ENCODE results near the gene QPCTL. TPM values are rescaled to one million over a fixed set of nuclear protein-coding genes. Genes with fewer than 3 reads are reported as not detected.
"Not testable (repeated sequence)": the region's sequence is repeated elsewhere in the genome, so short reads cannot be mapped to it uniquely, and the experiment has no call there.

QPCTL gene
- total RNA-seq, 1 donor from 2014 or later, result 18.0 TPM

- H3K27ac Mint-ChIP-seq, result no peak overlapping the region
- peaks cover 34% of the 10 kb centered on the region for H3K4me1 Mint-ChIP-seq (ENCODE audit: low read depth)
- H3K36me3 Mint-ChIP-seq (ENCODE audit: low read depth), result peaks cover 18% of the 10 kb centered on the region
- no peak overlapping the region for H3K4me3 Mint-ChIP-seq
- H3K27me3 Mint-ChIP-seq (ENCODE audit: insufficient read depth), result no peaks in the 10 kb centered on the region
- no peaks in the 10 kb centered on the region for H3K9me3 Mint-ChIP-seq
- DNase-seq (ENCODE audit: low spot score), result no peak
- intact Hi-C loops (cut with micrococcal nuclease), result no loop called here
Measured at GRCh38 chr19:45713141-45713540, 20.7 kb downstream of the QPCTL start.

- no peak overlapping the region for H3K4me3 Mint-ChIP-seq
- H3K27ac Mint-ChIP-seq, result no peak overlapping the region
- intact Hi-C loops (cut with micrococcal nuclease), result no loop called here
- H3K9me3 Mint-ChIP-seq, result no peaks in the 10 kb centered on the region
- no peaks in the 10 kb centered on the region for H3K27me3 Mint-ChIP-seq (ENCODE audit: insufficient read depth)
- H3K36me3 Mint-ChIP-seq (ENCODE audit: low read depth), result peaks cover 25% of the 10 kb centered on the region
- no peak for DNase-seq (ENCODE audit: low spot score)
- peaks cover 46% of the 10 kb centered on the region for H3K4me1 Mint-ChIP-seq (ENCODE audit: low read depth)
Measured at GRCh38 chr19:45715139-45715538, 22.7 kb downstream of the QPCTL start.

DNA sequence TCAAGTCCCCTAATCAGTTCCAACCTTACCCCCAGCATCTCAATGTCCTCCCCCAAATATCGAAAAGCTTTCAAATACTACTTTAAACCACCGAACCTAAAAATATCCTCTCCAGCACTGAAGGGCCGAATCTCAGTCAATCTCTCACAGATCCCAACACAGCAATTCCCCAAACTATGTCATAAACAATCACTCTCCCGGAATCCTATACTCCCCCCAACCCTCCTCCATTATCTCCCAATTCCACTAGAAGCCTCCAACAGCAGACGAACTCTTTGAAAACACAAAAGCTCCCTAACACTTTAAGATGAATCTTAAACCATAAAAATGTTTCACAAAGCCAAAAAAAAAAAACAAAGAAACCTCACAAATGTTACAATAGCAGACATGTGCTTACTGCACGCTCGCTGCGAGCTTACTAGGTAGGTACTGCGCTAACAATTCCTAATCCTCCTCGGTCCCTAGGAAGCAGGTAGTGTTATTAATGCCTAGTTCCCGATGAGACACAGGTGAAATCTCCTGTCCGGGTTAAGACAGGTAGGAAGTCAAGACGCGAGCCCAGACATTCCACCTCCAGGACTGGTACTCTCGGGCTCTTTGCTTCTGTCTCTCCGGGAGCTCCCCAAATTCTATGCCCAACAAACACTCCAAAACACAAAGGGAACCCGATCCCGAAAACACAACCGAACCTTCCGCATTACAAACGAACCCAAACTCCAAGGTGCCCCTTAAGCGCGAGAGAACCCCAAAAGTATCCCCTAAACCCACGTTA lies 24.1 kb downstream of the QPCTL start:
- peak overlapping the region; percentile 96 for H3K4me3 Mint-ChIP-seq
- peak overlapping the region; percentile 96 for H3K27ac Mint-ChIP-seq
- H3K9me3 Mint-ChIP-seq, result no peaks in the 10 kb centered on the region
- peak; percentile 6 for DNase-seq (ENCODE audit: low spot score)
- H3K27me3 Mint-ChIP-seq (ENCODE audit: insufficient read depth), result no peaks in the 10 kb centered on the region
- peaks cover 20% of the 10 kb centered on the region for H3K36me3 Mint-ChIP-seq (ENCODE audit: low read depth)
- peaks cover 40% of the 10 kb centered on the region for H3K4me1 Mint-ChIP-seq (ENCODE audit: low read depth)
- intact Hi-C loops (cut with micrococcal nuclease), result loop anchor here (1.0 to 2.0 kb wide), 12 partner anchors 14 to 624 kb away; partner anchors contain the start of genes FBXO46, IRF2BP1, OPA3 and POLR1G

DNA sequence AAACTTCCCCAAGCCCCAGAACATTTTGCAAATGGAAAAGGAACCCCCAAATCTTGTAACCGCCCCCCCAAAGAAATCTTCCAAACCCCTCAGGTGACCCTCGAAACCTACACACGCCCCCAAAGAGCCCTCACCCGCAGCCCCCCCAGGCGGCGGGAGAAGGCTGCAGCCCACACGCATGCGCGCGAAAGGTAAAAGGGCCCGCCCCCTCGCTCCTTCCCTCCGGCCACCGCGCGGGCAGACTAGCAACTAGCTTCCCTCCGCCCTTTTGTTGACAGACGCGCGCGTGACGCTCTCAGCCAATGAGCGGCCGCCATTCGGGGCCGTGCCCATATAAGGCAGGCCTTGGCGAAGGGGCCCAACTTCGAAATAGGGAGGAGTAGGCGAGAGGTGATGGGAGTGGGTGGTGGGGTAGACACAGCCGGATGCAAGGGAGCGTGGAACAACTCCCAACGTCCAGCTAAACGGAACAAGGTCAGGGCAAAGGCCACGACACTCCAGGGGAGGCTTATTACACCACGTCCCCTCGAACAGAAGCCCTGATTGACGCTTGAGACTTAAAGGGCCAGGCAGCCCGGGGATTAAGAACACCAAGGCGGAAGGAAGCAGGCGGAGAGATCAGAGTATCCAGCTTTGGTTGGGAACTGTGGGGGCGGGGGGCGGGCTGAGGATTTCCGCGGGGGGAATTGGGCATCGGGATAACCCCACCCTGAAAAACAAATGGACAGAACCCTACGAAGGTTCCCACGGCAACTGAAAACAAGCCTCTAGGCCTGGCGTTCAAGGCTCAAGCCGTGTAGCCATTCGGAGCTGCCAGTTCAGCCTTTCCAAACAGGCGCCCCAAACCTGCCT lies 24.9 kb downstream of the QPCTL start:
- H3K9me3 Mint-ChIP-seq, result no peaks in the 10 kb centered on the region
- peaks cover 40% of the 10 kb centered on the region for H3K4me1 Mint-ChIP-seq (ENCODE audit: low read depth)
- no peaks in the 10 kb centered on the region for H3K27me3 Mint-ChIP-seq (ENCODE audit: insufficient read depth)
- peaks cover 21% of the 10 kb centered on the region for H3K36me3 Mint-ChIP-seq (ENCODE audit: low read depth)
- peak; percentile 99 for DNase-seq (ENCODE audit: low spot score)
- peak overlapping the region; percentile 96 for H3K27ac Mint-ChIP-seq
- peak overlapping the region; percentile 96 for H3K4me3 Mint-ChIP-seq
- intact Hi-C loops (cut with micrococcal nuclease), result loop anchor here (1.0 to 2.0 kb wide), 12 partner anchors 13 to 625 kb away; partner anchors contain the start of genes FBXO46, IRF2BP1, OPA3 and POLR1G

DNA sequence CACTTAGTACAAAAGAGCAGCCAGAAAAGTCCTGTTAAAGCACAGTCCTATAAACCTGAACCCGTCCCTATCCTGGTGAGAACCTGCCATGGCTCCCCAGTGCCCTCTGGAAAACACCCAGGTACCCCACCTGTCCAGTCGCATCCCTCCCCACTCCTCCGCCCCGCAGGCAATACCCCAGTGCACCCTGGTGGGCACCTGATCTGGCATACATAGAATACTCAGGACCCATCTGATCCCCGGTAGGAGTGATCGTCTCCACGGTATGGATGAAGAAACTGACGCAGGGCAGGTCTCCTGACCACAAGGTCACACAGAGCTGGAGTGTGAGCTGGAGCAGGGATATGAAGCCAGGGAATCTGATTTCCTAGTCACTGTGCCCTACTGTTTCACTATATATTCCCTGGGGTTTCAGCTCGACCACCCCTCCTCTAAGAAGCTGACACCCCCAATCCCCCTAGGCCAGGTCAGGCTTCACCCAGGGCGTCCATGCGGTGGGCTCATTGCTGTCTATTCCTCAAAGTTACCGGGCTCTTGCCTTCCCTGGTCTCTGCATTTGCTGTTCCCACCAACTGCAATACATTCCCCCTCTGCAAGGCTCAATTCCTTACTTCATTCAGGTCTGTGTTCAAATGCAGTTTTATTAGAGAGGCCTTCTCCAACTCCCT lies 25.7 kb downstream of the QPCTL start:
- DNase-seq (ENCODE audit: low spot score), result no peak
- no peaks in the 10 kb centered on the region for H3K27me3 Mint-ChIP-seq (ENCODE audit: insufficient read depth)
- intact Hi-C loops (cut with micrococcal nuclease), result loop anchor here (1.0 to 2.0 kb wide), 12 partner anchors 12 to 626 kb away; partner anchors contain the start of genes FBXO46, IRF2BP1, OPA3 and POLR1G
- H3K9me3 Mint-ChIP-seq, result no peaks in the 10 kb centered on the region
- H3K4me1 Mint-ChIP-seq (ENCODE audit: low read depth), result peaks cover 40% of the 10 kb centered on the region
- peak overlapping the region; percentile 96 for H3K27ac Mint-ChIP-seq
- H3K36me3 Mint-ChIP-seq (ENCODE audit: low read depth), result peaks cover 21% of the 10 kb centered on the region
- peak overlapping the region; percentile 96 for H3K4me3 Mint-ChIP-seq

- H3K27me3 Mint-ChIP-seq (ENCODE audit: insufficient read depth); H3K9me3 Mint-ChIP-seq; H3K27ac Mint-ChIP-seq; intact Hi-C loops (cut with micrococcal nuclease); DNase-seq (ENCODE audit: low spot score); H3K4me3 Mint-ChIP-seq: not testable (repeated sequence)
- Mint-ChIP-seq H3K36me3 (ENCODE audit: low read depth) (peaks cover 27% of the 10 kb centered on the region), H3K4me1 (ENCODE audit: low read depth) (peaks cover 38% of the 10 kb centered on the region)
Measured at GRCh38 chr19:45720065-45720464, 27.6 kb downstream of the QPCTL start.

GRCh38 chr19:45728683-45729082 lies 36.2 kb downstream of the QPCTL start:
- H3K36me3 Mint-ChIP-seq (ENCODE audit: low read depth); intact Hi-C loops (cut with micrococcal nuclease); H3K9me3 Mint-ChIP-seq; DNase-seq (ENCODE audit: low spot score); H3K27ac Mint-ChIP-seq; H3K27me3 Mint-ChIP-seq (ENCODE audit: insufficient read depth): not testable (repeated sequence)
- H3K4me3 Mint-ChIP-seq, result peak overlapping the region; percentile 47
- H3K4me1 Mint-ChIP-seq (ENCODE audit: low read depth), result peaks cover 26% of the 10 kb centered on the region

DNA sequence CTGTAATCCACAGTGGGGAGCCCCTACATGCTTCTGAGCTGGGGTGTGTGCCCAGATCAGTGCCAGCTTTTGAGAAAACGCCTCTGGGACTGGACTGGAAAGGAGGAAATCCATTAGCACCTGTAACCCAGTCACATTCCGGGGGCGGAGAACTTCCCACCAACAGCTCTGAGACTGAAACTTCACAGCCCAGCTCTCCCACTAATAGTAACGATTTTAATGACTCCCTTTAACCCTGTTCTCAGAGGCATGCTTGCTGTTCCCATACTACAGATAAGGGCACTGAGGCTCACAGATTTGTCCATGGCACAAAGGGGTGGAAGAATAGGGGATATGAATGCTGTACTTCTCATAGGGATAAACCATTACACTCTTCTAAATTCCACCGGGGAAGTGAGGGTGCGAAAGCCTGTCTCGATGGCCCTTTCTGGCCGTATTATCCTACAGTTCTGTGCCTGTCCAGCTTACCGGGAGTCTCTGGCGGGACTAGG lies 37.4 kb downstream of the QPCTL start:
- H3K27me3 Mint-ChIP-seq (ENCODE audit: insufficient read depth), result peaks cover 2% of the 10 kb centered on the region
- DNase-seq (ENCODE audit: low spot score), result no peak
- H3K9me3 Mint-ChIP-seq, result no peaks in the 10 kb centered on the region
- H3K4me1 Mint-ChIP-seq (ENCODE audit: low read depth), result peaks cover 26% of the 10 kb centered on the region
- H3K27ac Mint-ChIP-seq, result peak overlapping the region; percentile 85
- peak overlapping the region; percentile 99 for H3K4me3 Mint-ChIP-seq
- H3K36me3 Mint-ChIP-seq (ENCODE audit: low read depth), result peaks cover 3% of the 10 kb centered on the region
- intact Hi-C loops (cut with micrococcal nuclease), result loop anchor here (1.0 to 2.0 kb wide), 5 partner anchors 13 to 156 kb away; partner anchors contain the start of genes DMWD, IRF2BP1, QPCTL and SYMPK

- peaks cover 2% of the 10 kb centered on the region for H3K27me3 Mint-ChIP-seq (ENCODE audit: insufficient read depth)
- peaks cover 26% of the 10 kb centered on the region for H3K4me1 Mint-ChIP-seq (ENCODE audit: low read depth)
- intact Hi-C loops (cut with micrococcal nuclease), result loop anchor here (1.0 to 2.0 kb wide), 7 partner anchors 13 to 360 kb away; partner anchors contain the start of genes DMWD, ERCC2, IRF2BP1 and QPCTL
- peak within 1 kb of the TSS; percentile 85 for H3K27ac Mint-ChIP-seq
- H3K36me3 Mint-ChIP-seq (ENCODE audit: low read depth), result peaks cover 3% of the 10 kb centered on the region
- H3K4me3 Mint-ChIP-seq, result peak within 1 kb of the TSS; percentile 99
- peak; percentile 95 for DNase-seq (ENCODE audit: low spot score)
- H3K9me3 Mint-ChIP-seq, result no peaks in the 10 kb centered on the region
Measured at GRCh38 chr19:45730368-45731288, 38.2 kb downstream of the QPCTL start, which contains the start of gene FBXO46. Gene FBXO46 (minus strand): TSS chr19:45730896. CDS start chr19:45713495, 17,401 bp downstream.

DNA sequence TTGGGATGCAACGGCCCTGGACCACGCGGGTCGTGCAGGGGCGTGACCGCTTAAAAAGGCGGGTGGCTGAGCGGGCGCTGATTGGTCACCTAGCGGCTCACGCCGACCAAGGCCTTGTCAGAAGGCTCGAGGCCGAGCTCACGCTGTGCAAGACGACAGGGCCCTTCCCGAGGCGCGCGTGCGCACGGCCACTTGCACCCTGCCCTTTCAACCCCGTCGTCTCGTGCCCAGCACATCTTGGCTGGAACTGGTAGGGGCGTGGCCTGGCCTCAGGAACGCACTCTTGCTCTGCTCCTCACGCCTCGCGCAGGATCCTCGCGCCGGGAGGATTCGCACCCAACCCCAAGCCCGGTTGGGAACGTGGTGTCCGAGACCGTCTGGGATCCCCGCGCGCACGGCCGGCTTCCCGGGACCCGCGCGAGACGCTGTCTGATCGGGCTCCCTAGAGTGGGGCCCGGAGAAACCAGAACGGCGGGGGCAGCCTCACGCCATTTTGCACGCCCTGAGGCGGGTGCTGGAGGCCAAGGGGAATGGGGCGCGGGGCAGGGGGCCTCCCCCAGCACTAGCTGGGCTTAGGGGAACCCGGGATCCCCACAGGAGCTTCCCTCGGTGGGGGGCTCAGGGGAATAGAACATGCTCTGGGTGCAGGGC lies 40.8 kb downstream of the QPCTL start, which contains the start of gene MEIOSIN:
Gene MEIOSIN, plus strand, starts transcription at position 280 of the 651 bp plus-strand sequence. CDS start 1,938 bp downstream, outside the sequence.
- no peaks in the 10 kb centered on the region for H3K9me3 Mint-ChIP-seq
- H3K4me1 Mint-ChIP-seq (ENCODE audit: low read depth), result peaks cover 17% of the 10 kb centered on the region
- intact Hi-C loops (cut with micrococcal nuclease), result no loop called here
- no peak within 1 kb of the TSS for H3K4me3 Mint-ChIP-seq
- H3K27ac Mint-ChIP-seq, result no peak within 1 kb of the TSS
- H3K27me3 Mint-ChIP-seq (ENCODE audit: insufficient read depth), result peaks cover 2% of the 10 kb centered on the region
- DNase-seq (ENCODE audit: low spot score), result no peak
- no peaks in the 10 kb centered on the region for H3K36me3 Mint-ChIP-seq (ENCODE audit: low read depth)

All from activated T-helper 1 cell treated with anti-CD3 and anti-CD28 coated beads, Interleukin-12 subunit alpha, Interleukin-12 subunit beta, Interleukin-2, Interleukin-4 antibody, amounts not matched to agents 30 ng/mL and 10 ng/mL and 1 ng/mL, durations not matched to agents 14 hours and 24 hours and 36 hours (primary cell).